WERI-Rb-1 (cell line): ENCODE data around the gene PPP2R5D.

ENCODE experiments used
- DNase-seq: peaks from one replicate; pipeline ENCODE4 v3.0.0-alpha.2; 2020
- H3K27ac ChIP-seq: fragments of 250-450 bp; sonication (Bioruptor Pico); 2 replicates; pipeline ENCODE4 v1.5.1; 2020; ENCODE audit warnings: mild to moderate bottlenecking, moderate library complexity
- H3K27me3 ChIP-seq: fragments of 250-450 bp; sonication (Bioruptor Pico); 2 replicates; pipeline ENCODE4 v1.5.1; 2021; ENCODE audit warnings: mild to moderate bottlenecking, low read depth, moderate library complexity; ENCODE audit not compliant: insufficient read depth, severe bottlenecking
- H3K36me3 ChIP-seq: fragments of 250-450 bp; sonication (Bioruptor Pico); 2 replicates; pipeline ENCODE4 v1.5.1; 2020; ENCODE audit warnings: mild to moderate bottlenecking, moderate library complexity
- H3K4me3 ChIP-seq: 2 replicates; pipeline ENCODE4 v1.5.1; 2011; ENCODE audit warnings: low read depth, mild to moderate bottlenecking, control low read depth, low read length
- H3K9me3 ChIP-seq: fragments of 250-450 bp; sonication (Bioruptor Pico); 2 replicates; pipeline ENCODE4 v1.5.1; 2021; ENCODE audit warnings: mild to moderate bottlenecking, moderate library complexity; ENCODE audit not compliant: severe bottlenecking
- CTCF ChIP-seq: IDR thresholded peaks from 2 replicates; pipeline ENCODE4 v1.5.1; 2011; ENCODE audit warnings: low read depth, mild to moderate bottlenecking, control low read depth, inconsistent platforms, low read length

Gene PPP2R5D

GRCh38 chr6:42978839-42979522 is 5.4 kb upstream of the PPP2R5D start, which contains the start of gene PEX6:
Gene PEX6 (minus strand): TSS chr6:42979181. CDS start chr6:42979150, 31 bp downstream.
- DNase-seq, result peak; percentile 99
- peak within 1 kb of the TSS; percentile 66 for H3K27ac ChIP-seq
- H3K36me3 ChIP-seq, result peaks cover 14% of the 10 kb centered on the region
- peak within 1 kb of the TSS; percentile 79 for H3K4me3 ChIP-seq
- no peaks in the 10 kb centered on the region for H3K27me3 ChIP-seq
- no peaks in the 10 kb centered on the region for H3K9me3 ChIP-seq
- no peak for TF ChIP-seq CTCF

DNA sequence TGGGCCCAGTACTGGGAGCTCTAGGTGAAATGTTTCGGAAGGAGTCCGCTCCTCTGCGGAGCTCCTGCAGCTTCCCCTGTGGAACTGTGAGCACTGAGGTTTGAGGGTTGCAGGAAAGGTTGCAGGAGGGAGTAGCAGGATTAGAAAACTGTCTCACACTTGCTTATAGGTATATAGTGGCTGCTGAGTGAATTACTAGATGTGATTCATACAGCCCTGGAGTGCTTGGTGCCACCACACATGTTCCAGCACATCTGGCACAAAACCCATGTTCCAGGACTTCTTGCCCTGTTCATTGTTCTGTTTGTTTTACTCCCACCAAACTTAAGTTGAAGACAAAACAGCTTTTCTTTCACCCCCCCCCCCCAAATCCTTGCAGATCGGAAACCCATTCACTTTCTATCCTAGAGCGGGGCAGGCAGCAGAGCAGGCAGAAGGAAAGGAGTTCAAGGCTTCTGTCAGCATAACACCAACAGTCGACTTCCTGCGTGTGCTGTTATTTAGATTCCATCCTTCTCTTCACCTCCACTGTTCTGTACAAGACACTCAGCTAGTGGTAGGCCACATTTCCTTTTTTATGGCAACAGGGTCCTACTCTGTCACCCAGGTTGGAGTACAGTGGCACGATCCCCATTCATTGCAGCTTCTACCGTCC is 4.7 kb upstream of the PPP2R5D start:
- H3K36me3 ChIP-seq, result peaks cover 13% of the 10 kb centered on the region
- H3K27ac ChIP-seq, result peak overlapping the region; percentile 66
- TF ChIP-seq CTCF, result no peak
- no peaks in the 10 kb centered on the region for H3K9me3 ChIP-seq
- DNase-seq, result no peak
- H3K4me3 ChIP-seq, result peak overlapping the region; percentile 79
- no peaks in the 10 kb centered on the region for H3K27me3 ChIP-seq

GRCh38 chr6:42981836-42982235 is 2.5 kb upstream of the PPP2R5D start:
- DNase-seq, result no peak
- Histone ChIP-seq H3K27ac (no peak overlapping the region; the same call in 1 of the 2 replicates), H3K36me3 (peaks cover 15% of the 10 kb centered on the region), H3K9me3 (no peaks in the 10 kb centered on the region), H3K4me3 (peak overlapping the region; percentile 14; the same call in 1 of the 2 replicates), H3K27me3 (no peaks in the 10 kb centered on the region)
- no peak for TF ChIP-seq CTCF

DNA sequence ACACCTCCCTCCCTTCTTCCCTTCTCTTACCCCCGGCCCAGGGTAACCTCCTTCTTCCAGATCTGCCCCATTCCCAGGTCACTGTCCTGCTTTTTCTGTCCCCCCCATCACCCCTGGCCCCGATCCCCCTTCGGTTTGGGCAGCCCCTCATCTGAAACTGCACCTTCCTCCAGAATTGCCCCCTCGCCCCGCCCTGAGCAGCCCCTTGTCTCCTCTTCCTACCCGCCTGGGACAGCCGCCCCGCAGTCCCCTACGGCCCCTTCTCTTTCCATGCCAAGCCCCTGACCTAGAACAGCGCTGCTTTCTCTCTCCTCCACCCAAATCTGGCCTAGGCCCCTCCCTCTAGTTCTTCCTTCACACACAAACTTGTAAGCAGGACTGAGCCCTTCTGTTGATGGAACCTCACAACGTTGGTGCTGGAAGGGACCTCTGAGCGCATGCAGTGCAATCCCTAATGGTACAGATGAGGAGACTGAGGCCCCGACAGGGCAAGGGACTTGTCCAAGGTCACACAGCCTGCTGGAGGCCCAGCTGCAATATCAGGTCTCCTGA is 630 bp downstream of the PPP2R5D start:
- TF ChIP-seq CTCF, result no peak
- H3K4me3 ChIP-seq, result peak overlapping the region; percentile 88
- peaks cover 43% of the 10 kb centered on the region for H3K36me3 ChIP-seq
- peak overlapping the region; percentile 88 for H3K27ac ChIP-seq
- DNase-seq, result no peak
- H3K27me3 ChIP-seq, result no peaks in the 10 kb centered on the region
- no peaks in the 10 kb centered on the region for H3K9me3 ChIP-seq

- no peak overlapping the region for H3K4me3 ChIP-seq
- H3K9me3 ChIP-seq, result no peaks in the 10 kb centered on the region
- H3K27me3 ChIP-seq, result no peaks in the 10 kb centered on the region
- no peak for DNase-seq
- H3K36me3 ChIP-seq, result peaks cover 67% of the 10 kb centered on the region
- no peak overlapping the region for H3K27ac ChIP-seq
- no peak for TF ChIP-seq CTCF
Observed at GRCh38 chr6:42987533-42988451, 3.4 kb downstream of the PPP2R5D start.
